K562 treated with DMSO at 1 percent for 4 hours (cell line): Measurements from ENCODE around the gene DDX47. TPM values are rescaled to one million over a fixed set of nuclear protein-coding genes. Genes with fewer than 3 reads are reported as not detected.

ENCODE experiments used
- total RNA-seq: library from RNA; unstranded; fragments of 300-600 nt; gene quantifications from 2 replicates; pipeline ENCODE4 v1.2.3, GENCODE V29; 2022; ENCODE audit not compliant: insufficient read depth

The DDX47 gene
- total RNA-seq = 15.8 and 19.4 TPM in 2 replicates

GRCh38 chr12:12813120-12814101 lies at the start of gene DDX47:
TSS of gene DDX47 (plus strand) at chr12:12813346. CDS start at chr12:12813368, 22 bp downstream.

GRCh38 chr12:12784911-12785814 lies 28.0 kb upstream of the DDX47 start, which contains the start of gene APOLD1:
TSS of gene APOLD1 (plus strand) at chr12:12785659. CDS start at chr12:12785692, 33 bp downstream.

Other genes starting within 250 kb of the DDX47 start
- gene CREBL2, start 201.5 kb upstream of the DDX47 start, total RNA-seq = 6.8 and 7.5 TPM in 2 replicates
- 0.99 TPM in 1 of 2 replicates, not detected in the other for gene GPR19, start 117.2 kb upstream of the DDX47 start, total RNA-seq
- 26.6 and 29.9 TPM in 2 replicates for gene CDKN1B, start 96.0 kb upstream of the DDX47 start, total RNA-seq
- 1.1 and 1.5 TPM in 2 replicates for gene APOLD1, start 27.7 kb upstream of the DDX47 start, total RNA-seq
- not detected in 2 replicates for gene GPRC5A, start 78.2 kb downstream of the DDX47 start, total RNA-seq
- 0.99 TPM in 1 of 2 replicates, not detected in the other for gene GPRC5D, start 138.8 kb downstream of the DDX47 start, total RNA-seq
- 11.2 and 14.4 TPM in 2 replicates for gene HEBP1, start 186.9 kb downstream of the DDX47 start, total RNA-seq
- 2.5 and 3.5 TPM in 2 replicates for gene FAM234B, start 231.0 kb downstream of the DDX47 start, total RNA-seq